Measurements from ENCODE around the gene TMED4.

DNA sequence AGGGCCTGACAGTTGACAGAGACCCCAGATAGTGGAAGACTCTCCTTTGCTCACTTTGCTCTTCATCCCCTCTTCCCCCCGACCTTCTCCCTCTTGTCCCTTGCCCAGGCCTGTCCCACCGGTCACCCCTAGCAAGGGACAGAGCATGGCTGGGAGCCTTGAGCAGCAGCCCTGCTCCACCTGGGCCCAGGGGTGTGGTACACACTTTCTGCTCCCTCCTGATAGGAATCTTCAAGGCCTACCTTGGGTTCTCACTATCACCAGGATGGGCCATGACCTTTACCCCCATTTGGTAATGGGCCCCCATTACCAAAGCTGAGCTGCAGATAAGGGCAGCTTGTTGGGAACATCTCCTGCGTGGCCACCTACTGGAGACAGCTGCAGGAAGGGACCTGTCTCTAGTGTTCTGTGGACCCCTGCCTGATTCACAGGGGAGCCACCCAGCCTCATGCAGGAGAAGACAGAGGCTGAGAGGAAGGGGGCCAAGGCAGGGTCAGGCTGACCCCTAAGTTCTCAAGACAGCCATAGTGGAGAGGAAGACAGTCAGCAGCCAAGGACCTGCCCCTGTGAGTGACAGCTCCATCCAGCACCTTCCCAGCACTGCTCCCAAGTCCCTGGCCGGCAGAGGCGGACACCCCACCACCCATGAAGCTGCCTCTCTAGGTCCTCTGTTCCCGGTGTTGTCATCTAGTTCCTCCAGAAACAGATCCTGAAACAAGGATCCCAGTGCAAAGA, 40.0 kb downstream of the TMED4 start:
- TF ChIP-seq, protein P1, sequence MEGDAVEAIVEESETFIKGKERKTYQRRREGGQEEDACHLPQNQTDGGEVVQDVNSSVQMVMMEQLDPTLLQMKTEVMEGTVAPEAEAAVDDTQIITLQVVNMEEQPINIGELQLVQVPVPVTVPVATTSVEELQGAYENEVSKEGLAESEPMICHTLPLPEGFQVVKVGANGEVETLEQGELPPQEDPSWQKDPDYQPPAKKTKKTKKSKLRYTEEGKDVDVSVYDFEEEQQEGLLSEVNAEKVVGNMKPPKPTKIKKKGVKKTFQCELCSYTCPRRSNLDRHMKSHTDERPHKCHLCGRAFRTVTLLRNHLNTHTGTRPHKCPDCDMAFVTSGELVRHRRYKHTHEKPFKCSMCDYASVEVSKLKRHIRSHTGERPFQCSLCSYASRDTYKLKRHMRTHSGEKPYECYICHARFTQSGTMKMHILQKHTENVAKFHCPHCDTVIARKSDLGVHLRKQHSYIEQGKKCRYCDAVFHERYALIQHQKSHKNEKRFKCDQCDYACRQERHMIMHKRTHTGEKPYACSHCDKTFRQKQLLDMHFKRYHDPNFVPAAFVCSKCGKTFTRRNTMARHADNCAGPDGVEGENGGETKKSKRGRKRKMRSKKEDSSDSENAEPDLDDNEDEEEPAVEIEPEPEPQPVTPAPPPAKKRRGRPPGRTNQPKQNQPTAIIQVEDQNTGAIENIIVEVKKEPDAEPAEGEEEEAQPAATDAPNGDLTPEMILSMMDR (IDR thresholded peaks at IDR 0.05 in 4 of 5, conservative IDR thresholded peaks at IDR 0.05 in 1 of 5) = no peak
- no peak for TF ChIP-seq POLR2A (IDR thresholded peaks at IDR 0.05)

Data from gastrocnemius medialis (tissue), 4 donors.